Measurements from ENCODE around the gene LPIN1.

LPIN1 gene

GRCh38 chr2:11746376-11746806 lies at the start of gene LPIN1:
TSS of gene LPIN1 (plus strand) at chr2:11746632. CDS start at chr2:11765542, 18,910 bp downstream.
- peak; percentile 95 for DNase-seq

- DNase-seq, result no peak
These were observed 49.7 kb upstream of the LPIN1 start for GRCh38 chr2:11696736-11697102.

DNA sequence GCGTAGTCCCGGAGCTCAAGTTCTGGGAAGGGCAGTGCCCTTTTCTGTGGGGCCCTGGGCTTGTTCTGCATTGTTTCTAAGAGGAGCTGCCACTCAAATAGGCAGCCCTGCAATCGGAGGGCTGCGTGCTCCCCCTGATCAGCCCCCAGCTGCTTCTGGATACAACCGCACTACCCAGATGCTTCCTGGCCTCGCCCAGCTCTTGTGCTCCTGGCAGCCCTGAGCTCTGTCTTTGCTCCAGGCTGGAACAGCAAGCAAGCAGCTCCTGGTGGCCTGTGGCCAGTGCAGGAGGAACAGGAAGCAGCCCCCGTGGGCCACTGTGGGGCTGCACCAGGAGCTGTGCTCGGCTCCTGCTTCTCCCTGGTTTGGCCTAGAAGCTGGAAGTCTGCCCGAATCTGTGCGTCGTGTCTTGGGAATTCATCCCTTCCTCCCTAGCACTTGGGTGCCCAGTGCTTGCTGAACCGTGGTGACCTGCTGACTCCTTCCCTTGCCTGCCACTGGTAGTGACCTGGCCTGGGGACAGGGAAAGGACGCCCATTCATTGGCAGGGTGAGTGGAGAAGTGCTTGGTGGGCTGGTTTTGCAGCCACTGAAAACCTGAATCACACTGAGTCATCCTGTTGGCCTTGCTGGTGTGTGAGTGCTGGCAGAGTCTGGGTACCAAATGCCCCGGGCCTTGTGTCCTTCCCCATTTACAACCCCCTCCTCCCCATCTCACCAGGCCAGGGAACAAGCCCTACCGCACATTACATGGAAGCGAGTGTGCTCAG lies 49.1 kb upstream of the LPIN1 start:
- no peak for DNase-seq

DNA sequence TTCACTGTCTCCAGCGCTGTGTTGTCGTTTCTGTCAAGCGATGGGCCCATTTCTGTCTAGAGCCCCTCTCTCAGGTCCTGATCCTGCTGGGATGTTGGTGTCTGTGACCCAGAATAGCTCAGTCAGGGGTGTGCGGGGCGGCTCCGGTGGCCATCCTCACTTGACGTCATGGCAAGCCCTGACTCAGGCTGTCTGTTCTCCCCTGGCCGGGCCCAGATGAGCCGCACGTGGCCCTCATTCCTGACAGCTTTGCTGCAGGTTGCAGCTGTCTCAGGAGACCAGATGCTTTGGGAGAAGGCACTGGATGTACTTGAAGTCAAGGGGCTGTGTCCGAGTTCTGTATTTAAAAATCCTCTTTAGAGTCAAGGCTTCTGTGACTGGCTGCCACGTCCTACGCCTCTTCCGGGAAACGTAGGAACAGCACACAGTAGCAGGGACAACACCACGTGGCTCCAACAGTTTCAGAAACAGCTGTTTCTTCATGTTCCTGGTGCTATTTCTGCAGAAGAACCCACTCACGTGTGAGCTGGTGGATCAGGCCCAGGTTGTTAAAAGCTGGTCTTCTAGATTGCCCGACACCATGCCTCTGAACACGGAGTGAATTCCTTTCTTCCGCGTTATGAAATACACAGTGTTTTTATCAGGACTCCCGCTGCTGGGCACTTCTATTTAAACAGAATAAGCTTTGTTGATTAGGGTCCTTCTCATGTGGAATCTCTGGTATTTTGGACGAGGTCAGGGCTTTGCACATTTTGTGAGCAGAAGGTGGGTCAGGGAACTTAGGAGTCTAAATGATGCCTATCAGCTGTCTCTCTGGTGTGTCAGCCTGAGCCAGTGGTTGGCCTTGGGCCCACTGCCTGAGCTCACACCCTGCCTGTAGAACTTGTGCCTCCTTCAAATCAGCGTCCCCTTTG lies 48.2 kb upstream of the LPIN1 start:
- DNase-seq, result no peak

DNA sequence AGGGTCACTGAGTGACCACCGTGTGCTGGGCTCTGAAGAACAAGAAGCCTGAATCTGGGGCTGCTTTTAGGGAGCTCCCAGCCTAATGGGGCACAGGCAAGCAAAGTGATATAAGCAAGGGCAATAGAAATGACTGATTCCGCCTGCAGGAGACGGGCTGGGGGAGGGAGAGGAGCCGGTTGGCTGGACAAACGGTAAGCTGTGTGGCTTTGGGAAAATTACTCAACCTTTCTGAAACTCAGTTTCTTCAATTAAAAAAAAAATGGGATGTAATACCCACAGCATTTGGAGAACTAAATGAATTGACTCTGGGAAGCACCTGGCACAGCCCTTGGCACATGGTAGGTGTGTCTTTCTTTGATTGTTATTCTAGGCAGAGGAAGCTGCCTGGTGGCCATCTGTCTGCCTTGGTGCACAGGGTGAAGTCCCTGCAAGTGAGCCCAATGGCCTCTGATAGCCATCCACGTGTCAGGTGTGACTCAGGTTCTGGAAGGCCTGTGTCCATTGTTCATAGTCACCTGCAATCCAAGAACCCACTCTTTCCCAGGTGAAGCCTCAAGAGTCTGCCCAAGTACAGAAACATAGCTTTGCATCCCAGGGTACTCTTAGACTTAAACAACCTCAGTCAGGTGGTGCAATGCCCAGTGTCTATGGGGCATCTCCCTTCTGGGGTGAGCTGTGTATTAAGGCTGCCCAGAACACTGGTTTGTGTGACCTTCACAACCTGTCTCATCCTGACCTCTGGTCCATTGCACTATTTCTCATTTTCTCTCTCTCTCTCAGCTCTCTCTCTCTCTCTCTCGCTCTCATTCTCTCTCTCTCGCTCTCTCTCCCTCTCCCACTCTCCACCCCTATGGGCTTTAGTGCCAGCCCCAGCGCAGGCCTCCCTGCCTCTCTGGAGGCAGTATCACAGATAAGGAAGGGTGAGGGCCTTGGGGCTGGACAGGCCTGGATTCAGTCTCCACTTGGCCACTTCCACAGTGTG lies 46.5 kb upstream of the LPIN1 start:
- DNase-seq, result no peak

DNA sequence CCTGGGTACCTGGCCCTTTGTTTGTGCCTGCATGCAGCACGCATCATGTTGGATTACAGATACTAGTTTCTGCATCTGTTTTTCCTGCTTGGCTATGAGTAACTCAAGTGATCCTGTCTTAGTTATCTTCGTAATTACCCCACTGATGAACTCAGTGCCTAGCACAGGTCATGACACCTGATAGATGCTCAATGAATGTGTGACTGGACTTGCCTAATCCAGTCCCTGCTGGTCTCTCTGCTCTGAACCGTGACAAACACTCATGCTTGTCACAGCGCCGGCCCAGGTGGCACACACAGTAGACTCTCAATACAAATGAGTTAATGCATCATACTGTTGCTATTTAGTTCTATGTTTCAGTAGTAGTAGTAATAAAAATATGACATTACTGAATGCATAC lies 45.2 kb upstream of the LPIN1 start:
- DNase-seq, result no peak

DNA sequence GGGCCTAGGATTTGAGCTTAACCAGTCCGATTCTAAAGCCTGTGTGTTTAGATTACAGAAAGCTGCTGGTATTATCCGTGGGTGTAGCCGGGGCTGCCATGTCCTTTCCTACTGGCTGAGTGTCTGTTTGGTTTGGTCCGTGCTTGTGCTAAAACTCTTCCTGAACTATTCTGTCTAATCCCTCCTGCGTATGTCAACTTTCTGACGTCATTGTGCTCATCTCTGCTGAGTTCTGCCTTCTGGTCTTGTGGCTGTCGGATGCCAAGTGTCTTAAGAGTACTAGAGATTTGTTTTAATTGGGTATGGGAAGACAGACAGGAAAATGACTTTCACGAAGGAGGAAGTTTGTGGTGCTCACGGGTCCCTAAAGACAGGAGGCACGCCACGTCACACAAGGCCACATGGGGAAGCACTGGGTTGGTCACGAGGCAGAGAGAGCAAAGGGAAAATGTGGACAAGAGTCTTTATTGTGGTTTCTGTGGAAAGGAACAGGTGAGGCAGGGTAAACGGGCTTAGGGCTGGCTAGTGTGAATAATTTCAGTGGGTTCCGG lies 44.6 kb upstream of the LPIN1 start:
- DNase-seq, result no peak

DNA sequence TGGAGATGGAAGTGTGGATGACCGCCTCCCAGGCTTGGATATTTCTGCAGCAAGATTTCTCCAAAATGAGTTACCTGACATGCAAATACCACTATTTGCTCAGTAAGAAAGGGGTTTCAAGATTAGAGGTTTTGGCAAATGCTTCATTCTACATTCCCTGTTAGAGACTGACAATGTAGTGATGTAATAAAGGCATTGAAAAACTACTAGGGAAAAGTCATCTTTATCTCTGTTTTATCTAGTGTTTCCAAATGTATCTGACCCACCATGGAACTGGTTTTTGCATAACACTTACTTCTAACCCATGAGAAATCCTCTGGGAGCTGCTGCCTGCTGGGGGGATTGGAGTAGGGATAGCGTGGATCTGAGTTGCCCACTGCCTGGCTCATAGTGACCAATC lies 43.5 kb upstream of the LPIN1 start:
- no peak for DNase-seq

DNA sequence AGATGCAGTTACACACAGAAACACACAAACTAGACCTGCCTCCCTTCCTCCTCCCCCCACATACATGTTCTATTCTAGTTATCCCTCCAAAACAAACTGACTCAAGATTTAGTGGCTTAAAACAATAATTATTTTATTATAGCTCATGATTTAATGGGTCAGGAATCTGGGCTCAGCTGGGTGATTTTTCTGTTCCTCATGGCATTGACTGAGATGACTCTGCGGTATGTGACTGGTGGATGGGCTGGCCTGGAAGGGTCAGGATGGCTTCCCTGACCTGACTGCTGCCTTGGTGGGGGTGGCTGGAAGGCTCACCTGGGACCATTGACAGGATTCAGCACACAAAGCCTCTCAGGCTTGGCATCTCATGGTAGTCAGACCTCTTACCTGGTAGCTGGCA lies 42.7 kb upstream of the LPIN1 start:
- no peak for DNase-seq

DNA sequence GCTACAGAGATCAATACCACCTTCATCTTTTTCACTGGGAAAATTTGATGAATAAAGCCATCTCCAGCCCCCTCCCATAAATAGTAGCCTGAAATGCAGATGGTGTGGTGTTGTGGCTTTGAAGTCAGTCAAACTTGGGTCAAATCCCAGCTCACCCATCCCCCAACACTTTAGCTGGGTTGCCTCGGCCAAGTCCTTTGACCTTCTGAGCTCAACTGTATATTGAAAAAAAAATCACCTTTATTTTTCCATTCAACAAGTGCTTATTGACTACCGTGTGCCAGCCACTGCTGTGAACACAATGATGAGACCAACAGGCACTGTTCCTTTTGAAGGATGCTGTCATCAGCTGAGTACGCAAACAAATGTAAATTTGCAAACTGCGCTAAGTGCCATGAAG lies 41.4 kb upstream of the LPIN1 start:
- DNase-seq, result no peak

GRCh38 chr2:11705711-11706110 lies 40.7 kb upstream of the LPIN1 start:
- DNase-seq, result no peak

GRCh38 chr2:11708106-11708505 lies 38.3 kb upstream of the LPIN1 start:
- DNase-seq, result no peak

GRCh38 chr2:11709293-11709692 lies 37.1 kb upstream of the LPIN1 start:
- DNase-seq, result no peak

DNA sequence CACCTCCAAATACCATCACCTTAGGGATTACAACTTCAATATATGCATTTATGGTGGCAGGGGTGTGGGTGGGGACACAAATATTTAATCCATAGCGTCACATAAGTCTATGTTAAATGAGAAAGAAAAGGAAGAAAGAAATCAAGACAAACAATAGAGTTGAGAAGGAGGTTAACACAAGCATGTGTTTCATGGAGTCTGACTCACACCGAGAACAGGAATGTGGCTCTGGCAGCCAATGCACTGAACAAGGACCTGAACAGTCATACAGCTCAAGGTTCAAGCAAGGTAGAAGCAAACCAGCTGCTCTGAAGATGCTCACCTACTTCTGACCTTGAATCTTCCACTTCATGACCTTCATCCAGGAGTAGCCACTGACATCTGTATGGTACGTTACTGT lies 36.2 kb upstream of the LPIN1 start:
- DNase-seq, result no peak

- DNase-seq, result no peak
These were observed 35.6 kb upstream of the LPIN1 start for GRCh38 chr2:11710632-11711353.

DNA sequence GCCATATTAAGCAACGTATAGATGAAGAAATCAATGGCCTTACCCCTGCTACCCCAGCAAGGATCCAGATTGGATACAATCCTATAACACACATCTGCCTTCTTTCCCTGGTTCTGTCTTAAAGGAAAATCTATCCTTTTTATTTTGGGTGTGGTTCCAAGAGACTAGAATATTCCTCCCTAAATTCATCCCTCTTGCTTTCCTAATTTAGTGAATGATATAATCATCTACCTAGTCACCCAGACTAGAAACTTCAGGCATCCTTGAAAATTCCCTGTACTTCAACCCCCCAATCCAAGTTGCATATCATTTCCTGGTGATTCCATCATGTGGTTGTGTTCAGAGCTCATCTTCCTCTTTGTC lies 35.1 kb upstream of the LPIN1 start:
- DNase-seq, result no peak

- no peak for DNase-seq
These were observed 34.7 kb upstream of the LPIN1 start for GRCh38 chr2:11711751-11712150.

DNA sequence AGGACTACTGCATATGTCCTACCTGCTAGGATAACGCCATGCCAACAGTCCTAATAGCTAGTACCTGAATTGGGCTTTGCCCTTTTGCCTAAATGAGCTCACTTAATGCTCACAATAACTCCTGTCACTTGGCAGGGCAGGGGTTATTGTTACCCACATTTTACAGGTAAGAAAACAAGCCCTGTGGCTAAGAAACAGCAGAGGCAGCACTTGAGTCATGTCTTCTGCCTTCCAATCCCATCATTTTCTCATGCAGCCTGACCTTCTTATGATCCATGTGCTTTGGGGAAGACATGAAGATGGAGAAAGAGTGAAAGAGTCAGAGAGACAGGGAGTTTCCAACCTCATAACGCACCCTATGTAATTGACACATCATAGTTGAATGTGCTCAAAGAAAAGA lies 33.6 kb upstream of the LPIN1 start:
- DNase-seq, result no peak

DNA sequence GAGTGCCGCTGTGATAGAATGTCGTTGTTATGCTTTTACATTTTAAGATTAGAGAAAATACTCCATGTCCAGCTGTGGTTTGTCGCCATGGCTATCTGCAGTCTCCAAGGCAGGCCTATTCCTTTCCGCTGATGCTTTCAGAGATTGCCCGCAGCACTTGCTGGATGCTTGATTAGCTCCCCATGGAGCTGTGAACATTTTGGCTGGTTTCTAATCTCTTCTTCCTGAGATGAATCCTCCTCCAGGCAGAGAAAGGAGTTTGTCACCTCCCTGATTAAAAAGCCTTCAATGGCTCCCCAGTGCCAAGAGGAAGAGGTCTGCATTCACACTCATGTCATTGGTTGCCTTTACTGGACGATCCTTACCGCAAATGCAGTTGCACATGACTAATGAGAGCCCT lies 32.6 kb upstream of the LPIN1 start:
- DNase-seq, result no peak

- no peak for DNase-seq
These were observed 30.3 kb upstream of the LPIN1 start for GRCh38 chr2:11715987-11716652.

- no peak for DNase-seq
These were observed 29.6 kb upstream of the LPIN1 start for GRCh38 chr2:11716689-11717321.
